H9 (cell line): ENCODE data around the gene RPLP2. TPM values are rescaled to one million over a fixed set of nuclear protein-coding genes. Genes with fewer than 3 reads are reported as not detected.

Source experiments
- DNase-seq: peaks from one replicate; pipeline ENCODE4 v3.0.0-alpha.2; 2017
- H2AFZ ChIP-seq: one replicate; pipeline ENCODE4 v1.6.1; 2013; ENCODE audit warnings: mild to moderate bottlenecking, low read length, control low read depth, moderate library complexity
- H2AK5ac ChIP-seq: 2 replicates; pipeline ENCODE4 v1.6.1; 2013; ENCODE audit warnings: low read length, control low read depth, mixed read lengths; ENCODE audit not compliant: insufficient read length
- H2BK120ac ChIP-seq: one replicate; pipeline ENCODE4 v1.6.1; 2013; ENCODE audit warnings: low read depth, mild to moderate bottlenecking, low read length, control low read depth, inconsistent platforms; ENCODE audit not compliant: poor library complexity, severe bottlenecking
- H2BK12ac ChIP-seq: 2 replicates; pipeline ENCODE4 v1.6.1; 2013; ENCODE audit warnings: low read length, control low read depth, mixed read lengths, low read depth; ENCODE audit not compliant: insufficient read length
- H2BK15ac ChIP-seq: 2 replicates; pipeline ENCODE4 v1.6.1; 2013; ENCODE audit warnings: low read depth, low read length, control low read depth
- H2BK20ac ChIP-seq: one replicate; pipeline ENCODE4 v1.6.1; 2013; ENCODE audit warnings: low read depth, mild to moderate bottlenecking, low read length, control low read depth, inconsistent platforms; ENCODE audit not compliant: poor library complexity, severe bottlenecking
- H2BK5ac ChIP-seq: 2 replicates; pipeline ENCODE4 v1.6.1; 2013; ENCODE audit warnings: low read length, control low read depth, mixed read lengths; ENCODE audit not compliant: insufficient read length
- H3K14ac ChIP-seq: 2 replicates; pipeline ENCODE4 v1.6.1; 2013; ENCODE audit warnings: low read length, control low read depth; ENCODE audit not compliant: insufficient read depth
- H3K18ac ChIP-seq: 2 replicates; pipeline ENCODE4 v1.6.1; 2013; ENCODE audit warnings: low read depth, mild to moderate bottlenecking, mixed read lengths, low read length, control low read depth; ENCODE audit not compliant: insufficient read length
- H3K23ac ChIP-seq: 2 replicates; pipeline ENCODE4 v1.6.1; 2013; ENCODE audit warnings: low read length, control low read depth, mixed read lengths, low read depth; ENCODE audit not compliant: insufficient read length
- H3K23me2 ChIP-seq: 2 replicates; pipeline ENCODE4 v1.6.1; 2013; ENCODE audit warnings: low read depth, mild to moderate bottlenecking, mixed read lengths, low read length, control low read depth; ENCODE audit not compliant: insufficient read length, poor library complexity, severe bottlenecking
- H3K27ac ChIP-seq: 2 replicates; pipeline ENCODE4 v1.5.1; 2013; ENCODE audit warnings: low read length, control low read depth, mixed read lengths, low read depth; ENCODE audit not compliant: insufficient read length
- H3K27me3 ChIP-seq: 2 replicates; pipeline ENCODE4 v1.6.1; 2013; ENCODE audit warnings: low read length, control low read depth, inconsistent platforms; ENCODE audit not compliant: insufficient read depth
- H3K4ac ChIP-seq: 2 replicates; pipeline ENCODE4 v1.6.1; 2013; ENCODE audit warnings: low read depth, mild to moderate bottlenecking, control low read depth, inconsistent platforms, low read length, moderate library complexity
- H3K4me1 ChIP-seq: 2 replicates; pipeline ENCODE4 v1.6.1; 2013; ENCODE audit warnings: low read length, control low read depth, inconsistent platforms; ENCODE audit not compliant: insufficient read depth
- H3K4me2 ChIP-seq: 2 replicates; pipeline ENCODE4 v1.6.1; 2013; ENCODE audit warnings: low read length, control low read depth, mixed read lengths; ENCODE audit not compliant: insufficient read length, insufficient read depth
- H3K56ac ChIP-seq: 2 replicates; pipeline ENCODE4 v1.6.1; 2013; ENCODE audit warnings: low read depth, mild to moderate bottlenecking, mixed read lengths, low read length, control low read depth; ENCODE audit not compliant: insufficient read length
- H3K79me1 ChIP-seq: 2 replicates; pipeline ENCODE4 v1.6.1; 2013; ENCODE audit warnings: low read depth, mild to moderate bottlenecking, moderate library complexity, low read length, control low read depth, inconsistent platforms; ENCODE audit not compliant: insufficient read depth, poor library complexity, severe bottlenecking
- H3K79me2 ChIP-seq: 2 replicates; pipeline ENCODE4 v1.6.1; 2013; ENCODE audit warnings: low read length, control low read depth, inconsistent platforms; ENCODE audit not compliant: insufficient read depth
- H3K9ac ChIP-seq: 2 replicates; pipeline ENCODE4 v1.6.1; 2013; ENCODE audit warnings: low read length, control low read depth, mixed read lengths; ENCODE audit not compliant: insufficient read length; ENCODE audit errors: extremely low read depth
- H3K9me3 ChIP-seq: one replicate; pipeline ENCODE4 v1.6.1; 2013; ENCODE audit warnings: low read depth, low read length, inconsistent platforms; ENCODE audit not compliant: control insufficient read depth
- H3T11ph ChIP-seq: one replicate; pipeline ENCODE4 v1.6.1; 2013; ENCODE audit warnings: mild to moderate bottlenecking, low read length, control low read depth, inconsistent platforms
- H4K20me1 ChIP-seq: one replicate; pipeline ENCODE4 v1.6.1; 2013; ENCODE audit not compliant: control insufficient read depth, insufficient read length, insufficient read depth
- H4K5ac ChIP-seq: 2 replicates; pipeline ENCODE4 v1.6.1; 2013; ENCODE audit warnings: low read depth, mild to moderate bottlenecking, mixed read lengths, low read length, control low read depth; ENCODE audit not compliant: insufficient read length
- H4K8ac ChIP-seq: replicated peaks from 2 replicates; pipeline ENCODE4 v1.6.1; 2013; ENCODE audit warnings: low read length, control low read depth, mixed read lengths, low read depth; ENCODE audit not compliant: insufficient read length
- H4K91ac ChIP-seq: 2 replicates; pipeline ENCODE4 v1.6.1; 2013; ENCODE audit warnings: low read depth, mild to moderate bottlenecking, moderate library complexity, mixed read lengths, low read length, control low read depth; ENCODE audit not compliant: insufficient read length
- H3K27ac Mint-ChIP-seq, 3 experiments: 2 replicates in 2 of 3; 3 replicates in 1 of 3; pipeline ENCODE4 v1.8.0; 2020 to 2021; ENCODE audit warnings: mixed read lengths in 3 of 3, mild to moderate bottlenecking in 1 of 3, moderate library complexity in 1 of 3
- H3K27me3 Mint-ChIP-seq: 2 replicates; pipeline ENCODE4 v1.8.0; 2021; ENCODE audit warnings: low read depth, mild to moderate bottlenecking, moderate library complexity, mixed read lengths
- H3K36me3 Mint-ChIP-seq, 3 experiments: 2 replicates in 2 of 3; 3 replicates in 1 of 3; pipeline ENCODE4 v1.8.0; 2020 to 2021; ENCODE audit warnings: low read depth in 3 of 3, mixed read lengths in 3 of 3; ENCODE audit not compliant: insufficient read depth in 1 of 3
- H3K4me1 Mint-ChIP-seq, 2 experiments: 2 replicates each; pipeline ENCODE4 v1.8.0; 2020; ENCODE audit warnings: mixed read lengths in 2 of 2
- H3K4me3 Mint-ChIP-seq, 2 experiments: 2 replicates in 1 of 2; 3 replicates in 1 of 2; pipeline ENCODE4 v1.8.0; 2020 to 2021; ENCODE audit warnings: mild to moderate bottlenecking in 2 of 2, mixed read lengths in 2 of 2, moderate library complexity in 1 of 2
- H3K9me3 Mint-ChIP-seq, 2 experiments: 2 replicates in 1 of 2; 3 replicates in 1 of 2; pipeline ENCODE4 v1.8.0; 2020; ENCODE audit warnings: mild to moderate bottlenecking in 2 of 2, mixed read lengths in 2 of 2, moderate library complexity in 1 of 2
- WGBS: extraction: QIAGEN DNeasy Blood & Tissue Kit; methylation state at CpG from one replicate; pipeline ENCODE4 v1.1.7; 2013; ENCODE audit warnings: missing lambda C conversion rate, low lambda C conversion rate, mixed read lengths; ENCODE audit not compliant: insufficient read length; ENCODE audit errors: extremely low coverage; 5-methylcytosine and 5-hydroxymethylcytosine counted together
- total RNA-seq: library from RNA; stranded (reverse); gene quantifications from 2 replicates; pipeline ENCODE4 v1.2.1, GENCODE V29; 2021
- TF ChIP-seq, protein P1 (sequence below): fragments of 200-600 bp; sonication (generic); conservative IDR thresholded peaks from 3 replicates; pipeline ENCODE4 v1.8.0; 2021; ENCODE audit warnings: antibody characterized with exemption, mild to moderate bottlenecking

RPLP2 gene
- total RNA-seq, 1 experiment from 2014 or later = 2,138 TPM

- H3K27ac Mint-ChIP-seq = no peak overlapping the region
These were observed 13.9 kb upstream of the RPLP2 start for GRCh38 chr11:795634-796564.

More at GRCh38 chr11:795634-796564, 13.9 kb upstream of the RPLP2 start:
- no peak overlapping the region for H4K5ac ChIP-seq
- H3K27me3 ChIP-seq = no peaks in the 10 kb centered on the region
- H3K4me2 ChIP-seq = no peak overlapping the region
- TF ChIP-seq, protein P1, sequence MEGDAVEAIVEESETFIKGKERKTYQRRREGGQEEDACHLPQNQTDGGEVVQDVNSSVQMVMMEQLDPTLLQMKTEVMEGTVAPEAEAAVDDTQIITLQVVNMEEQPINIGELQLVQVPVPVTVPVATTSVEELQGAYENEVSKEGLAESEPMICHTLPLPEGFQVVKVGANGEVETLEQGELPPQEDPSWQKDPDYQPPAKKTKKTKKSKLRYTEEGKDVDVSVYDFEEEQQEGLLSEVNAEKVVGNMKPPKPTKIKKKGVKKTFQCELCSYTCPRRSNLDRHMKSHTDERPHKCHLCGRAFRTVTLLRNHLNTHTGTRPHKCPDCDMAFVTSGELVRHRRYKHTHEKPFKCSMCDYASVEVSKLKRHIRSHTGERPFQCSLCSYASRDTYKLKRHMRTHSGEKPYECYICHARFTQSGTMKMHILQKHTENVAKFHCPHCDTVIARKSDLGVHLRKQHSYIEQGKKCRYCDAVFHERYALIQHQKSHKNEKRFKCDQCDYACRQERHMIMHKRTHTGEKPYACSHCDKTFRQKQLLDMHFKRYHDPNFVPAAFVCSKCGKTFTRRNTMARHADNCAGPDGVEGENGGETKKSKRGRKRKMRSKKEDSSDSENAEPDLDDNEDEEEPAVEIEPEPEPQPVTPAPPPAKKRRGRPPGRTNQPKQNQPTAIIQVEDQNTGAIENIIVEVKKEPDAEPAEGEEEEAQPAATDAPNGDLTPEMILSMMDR = no peak
- no peak overlapping the region; the same call in 1 of the 2 replicates for H3K14ac ChIP-seq
- H3K27me3 Mint-ChIP-seq = no peaks in the 10 kb centered on the region
- peaks cover 2% of the 10 kb centered on the region for H4K20me1 ChIP-seq
- H3K79me1 ChIP-seq = no peaks in the 10 kb centered on the region
- no peak overlapping the region for H3K27ac ChIP-seq
- WGBS = no CpG with 5 or more reads among the region's 26 CpGs
- H3K9me3 ChIP-seq = no peaks in the 10 kb centered on the region
- no peak overlapping the region for H2BK15ac ChIP-seq
- no peak overlapping the region for H2BK120ac ChIP-seq
- peaks cover 9% of the 10 kb centered on the region for H3K23me2 ChIP-seq
- no peaks in the 10 kb centered on the region; the same call in 1 of the 2 replicates for H3K4me1 ChIP-seq
- H3K4ac ChIP-seq = no peak overlapping the region
- H2BK12ac ChIP-seq = no peak overlapping the region
- H2AFZ ChIP-seq = no peak overlapping the region
- H4K8ac ChIP-seq = no peak overlapping the region
- no peak overlapping the region for H2BK5ac ChIP-seq
- no peak overlapping the region for H3K56ac ChIP-seq
- H3K4me1 Mint-ChIP-seq = peaks cover 11 to 22% of the 10 kb centered on the region in 2 experiments
- H3K9ac ChIP-seq = peak overlapping the region; percentile 10
- H2AK5ac ChIP-seq = no peak overlapping the region
- DNase-seq = no peak
- H3T11ph ChIP-seq = no peak overlapping the region
- no peaks in the 10 kb centered on the region for H3K9me3 Mint-ChIP-seq
- H2BK20ac ChIP-seq = no peak overlapping the region
- H3K36me3 Mint-ChIP-seq = peaks cover 0 to 17% (median 7%) of the 10 kb centered on the region in 3 experiments; a peak in 4 of 7 replicates
- H3K79me2 ChIP-seq = no peaks in the 10 kb centered on the region
- no peak overlapping the region for H3K18ac ChIP-seq
- H4K91ac ChIP-seq = no peak overlapping the region
- peak overlapping the region in 1 of 2 experiments; percentile 87; a peak in 3 of 5 replicates for H3K4me3 Mint-ChIP-seq
- no peak overlapping the region for H3K23ac ChIP-seq
